DLD1 (cell line): ENCODE measurements around the gene C1orf21.

Source experiments
- in situ Hi-C: cut with HindIII; loops from 2 replicates; pipeline ENCODE4 v1.10.0; 2017; ENCODE audit warnings: low sequenced_read_pairs

The C1orf21 gene

GRCh38 chr1:184409011-184409410 lies 22.2 kb downstream of the C1orf21 start:
- in situ Hi-C loops: no loop called here

GRCh38 chr1:184412472-184412871 lies 25.6 kb downstream of the C1orf21 start:
- in situ Hi-C loops: no loop called here

DNA sequence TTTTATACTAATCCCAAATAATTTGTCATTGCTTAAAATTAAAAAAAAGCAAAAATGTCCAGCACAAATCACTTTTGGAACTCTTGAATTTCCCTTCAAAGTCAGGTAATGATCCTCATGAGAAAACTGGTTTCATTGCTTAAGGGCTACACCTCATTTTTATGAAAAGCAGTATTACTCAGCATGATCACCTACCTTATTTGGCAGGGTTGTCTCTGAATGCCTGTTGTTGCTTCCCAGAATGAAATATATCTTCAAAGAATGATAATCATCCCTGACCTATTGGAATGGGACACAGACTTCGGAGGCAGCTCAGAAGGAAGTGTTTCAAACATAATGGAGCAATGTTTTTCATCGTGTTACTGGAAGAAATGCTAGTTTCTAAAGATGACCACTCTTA lies 29.7 kb downstream of the C1orf21 start:
- in situ Hi-C loops: no loop called here

- in situ Hi-C loops: no loop called here
These were observed 30.1 kb downstream of the C1orf21 start for GRCh38 chr1:184416946-184417345.

GRCh38 chr1:184417916-184418315 lies 31.1 kb downstream of the C1orf21 start:
- in situ Hi-C loops: no loop called here

DNA sequence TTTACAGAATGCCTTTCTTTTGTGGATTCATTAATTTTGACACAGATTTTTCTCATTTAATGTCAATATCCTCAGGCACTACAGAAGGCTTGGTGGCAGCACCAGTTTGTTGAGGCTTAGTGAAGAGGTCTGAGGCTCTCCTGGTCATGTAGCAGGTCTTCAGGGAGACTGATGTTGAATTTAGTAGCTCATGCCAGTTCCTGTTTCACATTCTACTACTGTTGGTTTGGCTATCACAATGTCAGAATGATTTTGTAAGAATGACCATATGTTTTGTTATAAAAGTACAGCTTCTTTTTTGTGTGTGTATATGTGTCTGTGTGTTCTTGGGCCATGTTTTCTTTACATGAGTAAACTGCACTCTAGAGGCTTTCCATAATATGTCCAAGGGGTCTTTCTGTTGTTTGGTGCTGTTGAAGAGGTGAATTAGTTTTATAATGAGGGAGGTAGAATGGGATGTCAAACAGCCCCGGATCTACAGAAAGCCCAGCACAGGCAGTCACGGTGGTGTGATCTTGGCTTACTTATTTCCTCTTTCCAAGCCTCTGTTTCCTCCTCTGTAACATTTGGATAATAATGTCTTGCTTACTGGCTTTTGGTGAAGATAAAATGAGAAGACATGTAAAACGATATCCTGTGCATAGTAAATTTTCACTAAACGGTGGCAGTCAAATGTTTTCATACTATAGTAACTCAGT lies 32.0 kb downstream of the C1orf21 start:
- in situ Hi-C loops: no loop called here

DNA sequence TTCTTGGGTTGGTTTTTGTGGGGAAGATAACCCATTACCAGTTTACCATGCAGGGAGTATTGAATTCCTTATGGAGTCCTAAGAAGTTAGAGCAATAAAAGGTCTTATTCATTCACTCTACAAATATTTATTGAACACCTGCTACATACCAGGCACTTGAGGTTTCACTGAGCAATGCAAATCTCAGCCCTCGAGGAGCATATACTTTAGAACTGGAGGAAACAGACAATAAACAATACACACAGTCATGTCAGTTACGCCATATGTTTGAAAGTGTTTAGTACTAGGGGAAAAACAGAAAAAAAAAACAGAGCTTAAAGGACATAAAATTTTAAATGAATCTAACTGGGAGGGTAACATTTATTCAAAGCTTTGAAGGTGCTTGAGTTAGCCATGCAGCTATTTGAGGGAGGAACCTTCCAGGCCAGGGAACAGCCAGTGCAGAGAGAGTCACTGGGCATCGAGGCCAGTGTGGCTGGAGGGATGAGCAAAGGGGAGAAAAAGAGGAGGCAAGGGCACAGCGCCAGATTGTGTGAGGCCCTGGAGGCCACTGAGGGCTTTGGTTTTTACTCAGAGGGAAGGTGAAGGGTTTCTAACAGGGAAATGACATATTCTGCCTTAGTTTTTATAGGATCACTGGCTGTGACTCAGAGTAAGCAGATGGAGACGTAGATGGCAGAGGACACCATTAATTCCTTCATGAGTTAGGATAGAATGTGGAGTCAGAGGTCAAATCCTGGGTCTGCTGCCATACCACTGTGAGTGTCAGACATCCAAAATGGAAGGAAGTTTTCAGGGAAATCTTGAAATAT lies 32.7 kb downstream of the C1orf21 start:
- in situ Hi-C loops: no loop called here

- in situ Hi-C loops: no loop called here
These were observed 35.8 kb downstream of the C1orf21 start for GRCh38 chr1:184422490-184423233.

DNA sequence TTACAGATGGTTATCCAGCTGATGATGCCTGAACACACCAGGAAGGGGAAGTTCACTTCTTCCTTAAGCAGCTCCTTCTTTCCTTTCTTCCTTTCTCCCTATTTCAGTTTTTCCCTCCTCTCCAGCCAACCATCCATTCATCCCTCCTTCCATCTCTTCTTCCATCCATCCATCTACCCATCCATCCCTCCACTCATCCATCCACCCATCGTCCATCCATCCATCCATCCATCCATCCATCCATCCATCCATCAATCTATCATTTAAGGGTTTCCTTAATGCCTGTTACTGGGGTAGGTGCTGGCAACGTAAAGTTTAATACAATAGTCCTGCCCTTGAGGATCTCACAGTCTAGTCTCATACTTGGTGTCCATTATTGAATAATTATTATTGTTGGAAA lies 36.8 kb downstream of the C1orf21 start:
- in situ Hi-C loops: no loop called here

GRCh38 chr1:184424157-184424556 lies 37.3 kb downstream of the C1orf21 start:
- in situ Hi-C loops: no loop called here

DNA sequence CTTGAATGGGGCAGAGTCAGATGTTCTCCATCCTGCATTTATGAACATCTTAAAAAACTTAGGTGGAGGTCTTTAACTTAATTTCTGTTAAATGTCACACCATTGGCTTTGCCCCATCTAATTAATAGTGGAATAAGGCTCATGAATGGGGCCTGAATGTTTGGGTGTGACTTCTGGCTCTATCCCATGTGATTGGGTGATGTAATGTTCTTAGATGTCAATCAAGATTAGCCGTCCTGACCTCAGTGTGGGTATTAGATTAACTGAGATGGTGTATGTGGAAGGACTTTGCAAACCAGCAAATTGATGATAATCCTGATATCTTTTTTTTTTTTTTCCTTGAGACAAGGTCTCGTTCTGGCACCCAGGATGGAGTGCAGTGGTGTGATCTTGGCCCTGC lies 38.1 kb downstream of the C1orf21 start:
- in situ Hi-C loops: no loop called here

DNA sequence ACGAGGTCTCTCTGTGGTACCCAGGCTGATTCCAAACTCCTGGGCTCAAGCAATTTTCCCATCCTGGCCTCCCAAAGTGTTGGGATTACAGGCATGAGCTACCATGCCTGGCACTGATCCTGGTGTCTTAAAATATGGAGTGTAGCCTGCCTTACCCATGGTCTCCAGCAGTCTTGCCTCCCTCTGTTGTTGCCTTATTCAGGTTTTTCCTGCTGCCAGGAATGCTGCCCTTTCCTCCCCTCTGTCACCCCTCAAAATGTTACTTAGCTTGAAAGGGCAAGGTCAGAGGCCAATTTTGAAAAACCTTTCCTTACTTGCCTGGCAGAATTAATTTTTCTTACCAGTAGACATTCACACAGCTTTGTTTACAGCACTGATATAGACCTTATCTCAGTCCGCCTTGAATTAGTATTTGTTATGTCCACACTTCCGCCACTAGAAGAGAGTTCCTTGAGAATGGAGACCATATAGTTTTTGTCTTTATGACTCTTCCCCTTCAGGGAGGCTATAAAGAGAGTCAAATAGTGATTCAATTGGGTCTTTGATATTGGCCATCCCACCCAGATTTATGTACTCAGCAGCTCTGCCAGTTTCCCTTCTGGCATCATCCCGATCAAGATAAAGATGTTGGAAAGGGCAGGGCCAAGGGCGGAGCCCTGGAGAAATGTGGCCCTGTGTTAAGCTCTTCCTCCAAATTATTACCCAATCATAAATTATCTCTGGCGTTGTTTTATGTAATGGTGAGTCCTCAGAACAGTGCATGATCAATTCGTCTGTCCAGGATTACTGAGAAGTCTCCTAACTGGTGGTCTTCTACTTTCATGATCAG lies 38.8 kb downstream of the C1orf21 start:
- in situ Hi-C loops: no loop called here

DNA sequence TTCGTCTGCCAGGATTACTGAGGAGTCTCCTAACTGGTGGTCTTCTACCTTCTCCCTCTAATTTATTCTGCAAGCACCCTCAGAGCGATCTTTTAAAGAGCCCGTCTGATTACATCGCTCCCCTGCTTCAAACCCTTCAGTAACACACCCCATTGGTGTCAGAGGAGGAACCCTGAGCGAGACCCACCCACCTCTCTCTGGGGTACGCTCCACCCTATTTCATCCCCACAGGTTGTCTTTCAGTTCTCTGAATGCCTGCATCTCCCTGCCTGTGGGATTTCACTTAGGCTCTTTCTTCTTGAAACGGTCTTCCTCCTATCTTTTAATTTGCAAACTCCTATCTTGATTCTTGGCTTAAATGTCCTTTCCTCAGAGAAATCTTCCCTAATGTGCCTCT lies 39.4 kb downstream of the C1orf21 start:
- in situ Hi-C loops: no loop called here

GRCh38 chr1:184427722-184428121 lies 40.9 kb downstream of the C1orf21 start:
- in situ Hi-C loops: no loop called here

- in situ Hi-C loops: no loop called here
These were observed 41.8 kb downstream of the C1orf21 start for GRCh38 chr1:184428604-184429003.

DNA sequence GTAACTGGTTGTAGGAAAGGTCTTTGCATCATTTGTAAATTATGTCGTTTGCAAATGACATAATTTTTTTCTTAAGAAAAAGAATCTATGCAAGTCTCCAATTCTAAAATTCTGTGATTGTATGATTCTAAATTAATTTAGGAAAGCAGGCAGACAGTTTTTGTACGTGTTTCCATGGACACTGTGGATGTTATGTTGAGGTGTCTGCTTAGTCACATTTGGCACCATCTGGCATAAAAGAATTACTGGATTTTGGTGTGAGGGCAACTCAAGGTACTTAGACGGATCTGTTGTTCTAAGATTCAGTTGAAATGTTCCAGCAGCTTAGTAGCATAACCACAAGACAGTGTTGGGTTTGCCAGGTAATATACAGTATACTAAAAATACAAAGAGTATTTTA lies 42.5 kb downstream of the C1orf21 start:
- in situ Hi-C loops: no loop called here

- in situ Hi-C loops: no loop called here
These were observed 47.2 kb downstream of the C1orf21 start for GRCh38 chr1:184433956-184434502.

DNA sequence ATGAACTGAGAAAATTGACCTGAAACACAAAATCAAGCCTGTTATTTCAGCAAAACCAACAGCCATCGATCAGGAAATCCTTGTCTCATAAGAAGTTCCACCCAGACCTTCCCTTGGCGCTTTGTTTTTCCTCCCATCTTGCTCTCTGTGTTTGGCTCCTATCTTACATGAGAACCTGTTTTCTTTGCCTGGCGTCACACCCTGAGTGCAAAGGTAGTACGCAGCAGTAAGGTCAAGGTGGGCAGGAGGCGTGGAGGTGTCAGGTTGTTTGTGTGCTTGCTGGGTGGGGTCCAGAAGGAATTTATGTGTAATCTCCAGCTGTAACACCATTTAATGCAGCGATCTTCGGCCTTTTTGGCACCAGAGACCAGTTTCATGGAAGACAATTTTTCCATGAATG lies 50.5 kb downstream of the C1orf21 start:
- in situ Hi-C loops: no loop called here

DNA sequence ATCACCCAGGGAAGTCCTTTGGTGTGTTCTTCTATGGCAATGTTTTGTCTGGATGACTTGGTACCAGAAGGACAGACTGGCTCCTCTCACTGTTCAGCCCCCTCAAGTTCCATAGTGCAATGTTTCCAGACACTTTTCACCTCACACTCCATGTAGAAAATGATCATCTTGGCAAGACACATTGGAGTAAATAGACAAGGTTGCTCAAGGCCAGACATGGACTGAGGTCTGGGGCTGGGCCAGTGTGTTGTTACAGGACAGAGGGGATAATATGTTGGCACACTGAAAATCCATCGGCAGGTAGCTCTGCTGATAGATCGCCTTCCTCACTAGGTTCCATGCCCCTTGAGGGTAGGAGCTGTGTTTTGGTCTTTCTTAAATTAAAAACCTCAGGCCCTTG lies 51.5 kb downstream of the C1orf21 start:
- in situ Hi-C loops: no loop called here

GRCh38 chr1:184442260-184442659 lies 55.4 kb downstream of the C1orf21 start:
- in situ Hi-C loops: no loop called here

DNA sequence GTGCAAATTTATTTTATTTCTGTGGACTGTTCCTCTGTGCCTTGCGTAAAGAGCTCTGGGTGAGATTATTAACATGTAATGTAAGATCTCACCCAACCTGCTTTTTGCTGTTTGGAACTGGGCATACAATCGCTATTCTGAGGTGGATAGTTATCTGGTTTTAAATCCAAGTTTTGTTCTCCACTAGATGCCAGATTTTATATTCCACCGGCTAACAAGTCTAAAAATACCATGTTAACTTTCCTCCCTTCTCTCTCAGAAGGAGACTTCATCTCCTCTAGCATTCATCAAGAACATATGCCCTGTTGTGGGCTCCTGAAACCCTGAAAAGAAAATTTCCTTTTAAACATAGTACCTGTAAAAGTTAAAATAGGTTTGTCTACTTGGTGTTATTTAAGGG lies 56.4 kb downstream of the C1orf21 start:
- in situ Hi-C loops: no loop called here
